ENCODE data around the gene ACLY. TPM values are rescaled to one million over a fixed set of nuclear protein-coding genes. Genes with fewer than 3 reads are reported as not detected.

Gene ACLY
- total RNA-seq, 4 donors from 2014 or later, result 30.0 to 108 (median 67.3) TPM

DNA sequence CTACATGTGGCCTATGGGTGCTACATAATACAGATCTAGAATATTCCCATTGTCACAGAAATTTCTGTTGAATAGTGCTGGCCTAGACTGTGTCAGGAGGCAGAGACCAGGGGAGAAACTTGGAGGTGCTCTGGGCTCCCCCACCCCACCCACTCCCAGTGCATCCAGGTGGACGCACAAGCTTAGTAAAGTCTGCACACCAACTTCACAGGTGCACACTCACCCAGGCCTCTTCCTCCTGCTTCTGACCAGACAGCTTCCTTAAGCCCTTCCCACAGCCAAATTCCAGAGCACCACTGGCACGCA lies 40.2 kb upstream of the ACLY start:
- no peaks in the 10 kb centered on the region for H3K27me3 ChIP-seq
- no peak for TF ChIP-seq POLR2A (IDR thresholded peaks at IDR 0.05)
- TF ChIP-seq, protein P1, sequence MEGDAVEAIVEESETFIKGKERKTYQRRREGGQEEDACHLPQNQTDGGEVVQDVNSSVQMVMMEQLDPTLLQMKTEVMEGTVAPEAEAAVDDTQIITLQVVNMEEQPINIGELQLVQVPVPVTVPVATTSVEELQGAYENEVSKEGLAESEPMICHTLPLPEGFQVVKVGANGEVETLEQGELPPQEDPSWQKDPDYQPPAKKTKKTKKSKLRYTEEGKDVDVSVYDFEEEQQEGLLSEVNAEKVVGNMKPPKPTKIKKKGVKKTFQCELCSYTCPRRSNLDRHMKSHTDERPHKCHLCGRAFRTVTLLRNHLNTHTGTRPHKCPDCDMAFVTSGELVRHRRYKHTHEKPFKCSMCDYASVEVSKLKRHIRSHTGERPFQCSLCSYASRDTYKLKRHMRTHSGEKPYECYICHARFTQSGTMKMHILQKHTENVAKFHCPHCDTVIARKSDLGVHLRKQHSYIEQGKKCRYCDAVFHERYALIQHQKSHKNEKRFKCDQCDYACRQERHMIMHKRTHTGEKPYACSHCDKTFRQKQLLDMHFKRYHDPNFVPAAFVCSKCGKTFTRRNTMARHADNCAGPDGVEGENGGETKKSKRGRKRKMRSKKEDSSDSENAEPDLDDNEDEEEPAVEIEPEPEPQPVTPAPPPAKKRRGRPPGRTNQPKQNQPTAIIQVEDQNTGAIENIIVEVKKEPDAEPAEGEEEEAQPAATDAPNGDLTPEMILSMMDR (IDR thresholded peaks at IDR 0.05), result no peak
- intact Hi-C loops (cut with DNase I; ENCODE audit: low total_unique reads), result no loop called here
- no peaks in the 10 kb centered on the region for H3K9me3 ChIP-seq
- H3K27ac ChIP-seq, result no peak overlapping the region
- H3K4me3 ChIP-seq, result no peak overlapping the region
- no peaks in the 10 kb centered on the region for H3K4me1 ChIP-seq
- DNase-seq, result no peak
- H3K36me3 ChIP-seq, result no peaks in the 10 kb centered on the region

DNA sequence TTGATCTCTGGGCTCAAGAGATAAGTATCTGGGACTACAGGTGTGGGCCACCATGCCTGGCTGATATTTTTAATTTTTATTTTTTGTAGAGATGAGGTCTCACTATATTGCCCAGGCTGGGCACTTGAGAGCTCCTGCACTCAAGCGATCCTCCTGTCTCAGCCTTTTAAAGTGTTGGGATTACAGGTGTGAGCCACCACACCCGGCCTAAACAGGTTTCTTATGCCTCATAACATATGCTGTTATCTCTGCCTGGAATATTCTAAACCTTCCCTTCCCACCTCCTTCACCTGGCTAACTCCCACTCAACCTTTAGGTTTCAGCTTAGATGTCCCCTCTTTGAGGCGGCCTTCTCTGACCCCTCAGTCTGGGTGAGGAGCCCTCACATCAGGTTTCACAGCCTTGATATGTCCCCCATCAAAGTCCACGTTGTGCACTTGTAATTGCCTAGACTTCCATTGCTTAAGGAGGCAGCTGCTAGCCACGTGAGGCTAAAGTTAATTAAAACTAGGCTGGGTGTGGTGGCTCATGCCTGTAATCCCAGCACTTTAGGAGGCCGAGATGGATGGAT lies 39.2 kb upstream of the ACLY start:
- no peak overlapping the region for H3K4me3 ChIP-seq
- H3K4me1 ChIP-seq, result no peaks in the 10 kb centered on the region
- no peaks in the 10 kb centered on the region for H3K27me3 ChIP-seq
- H3K9me3 ChIP-seq, result no peaks in the 10 kb centered on the region
- intact Hi-C loops (cut with DNase I; ENCODE audit: low total_unique reads), result no loop called here
- TF ChIP-seq POLR2A (IDR thresholded peaks at IDR 0.05), result no peak
- TF ChIP-seq, protein P1 (IDR thresholded peaks at IDR 0.05), result no peak
- DNase-seq, result no peak
- H3K36me3 ChIP-seq, result no peaks in the 10 kb centered on the region
- H3K27ac ChIP-seq, result no peak overlapping the region

DNA sequence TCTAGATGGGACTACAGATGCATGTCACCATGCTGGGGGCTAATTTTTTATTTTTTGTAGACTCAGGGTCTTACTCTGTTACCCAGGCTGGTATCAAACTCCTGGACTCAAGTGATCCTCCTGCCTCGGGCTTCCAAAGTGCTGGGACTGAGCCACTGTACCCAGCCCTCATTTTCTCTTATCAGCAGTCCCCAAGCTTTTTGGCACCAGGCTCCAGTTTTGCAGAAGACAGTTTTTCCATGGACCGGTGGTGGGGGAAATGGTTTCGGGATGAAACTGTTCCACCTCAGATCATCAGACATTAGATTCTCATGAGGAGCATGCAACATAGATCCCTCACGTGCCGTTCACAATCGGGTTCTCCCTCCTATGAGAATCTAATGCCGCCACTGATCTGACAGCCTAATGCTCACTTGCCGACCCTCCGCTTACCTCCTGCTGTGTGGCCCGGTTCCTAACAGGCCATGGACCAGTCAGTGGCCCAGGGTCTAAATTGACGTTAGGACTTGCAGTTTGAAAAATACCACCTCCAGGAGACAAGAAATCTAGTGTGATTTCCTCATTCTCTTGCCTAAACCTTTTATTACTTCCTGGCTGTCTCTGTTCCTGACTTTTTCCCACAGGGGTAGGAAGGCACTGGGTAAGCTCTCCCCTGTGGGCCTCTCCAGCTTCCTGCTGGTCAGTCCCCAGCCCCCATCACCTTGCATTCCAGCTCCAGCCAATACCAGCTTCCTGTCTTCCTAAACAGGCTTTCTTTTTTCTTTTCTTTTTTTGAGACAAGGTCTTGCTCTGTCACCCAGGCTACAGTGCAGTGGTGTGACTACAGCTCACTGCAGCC lies 38.5 kb upstream of the ACLY start:
- Histone ChIP-seq H3K4me1 (no peaks in the 10 kb centered on the region), H3K4me3 (no peak overlapping the region), H3K27me3 (no peaks in the 10 kb centered on the region), H3K27ac (no peak overlapping the region), H3K9me3 (no peaks in the 10 kb centered on the region), H3K36me3 (no peaks in the 10 kb centered on the region)
- DNase-seq, result no peak
- TF ChIP-seq POLR2A (IDR thresholded peaks at IDR 0.05), result no peak
- TF ChIP-seq, protein P1 (IDR thresholded peaks at IDR 0.05), result no peak
- intact Hi-C loops (cut with DNase I; ENCODE audit: low total_unique reads), result no loop called here

DNA sequence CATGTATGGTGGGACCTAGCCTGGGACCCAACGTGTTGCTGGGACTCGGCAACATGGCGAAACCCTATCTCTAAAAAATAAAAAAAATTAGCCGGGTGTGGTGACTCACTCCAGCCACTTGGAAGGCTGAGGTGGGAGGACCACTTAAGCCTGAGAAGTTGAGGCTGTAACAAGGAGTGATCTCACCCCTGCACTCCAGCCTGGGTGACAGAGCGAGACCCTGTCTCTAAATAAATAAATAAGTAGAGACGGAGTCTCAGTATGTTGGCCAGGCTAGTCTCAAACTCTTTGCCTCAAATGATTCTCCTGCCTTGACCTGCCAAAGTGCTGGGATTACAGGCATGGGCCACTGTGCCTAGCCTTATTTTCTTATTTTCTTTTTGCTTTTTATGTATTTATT lies 37.8 kb upstream of the ACLY start:
- no peak for TF ChIP-seq POLR2A (IDR thresholded peaks at IDR 0.05)
- TF ChIP-seq, protein P1 (IDR thresholded peaks at IDR 0.05), result no peak
- Histone ChIP-seq H3K9me3 (no peaks in the 10 kb centered on the region), H3K27ac (no peak overlapping the region), H3K4me1 (no peaks in the 10 kb centered on the region), H3K4me3 (no peak overlapping the region), H3K36me3 (no peaks in the 10 kb centered on the region), H3K27me3 (no peaks in the 10 kb centered on the region)
- DNase-seq, result no peak
- intact Hi-C loops (cut with DNase I; ENCODE audit: low total_unique reads), result no loop called here

DNA sequence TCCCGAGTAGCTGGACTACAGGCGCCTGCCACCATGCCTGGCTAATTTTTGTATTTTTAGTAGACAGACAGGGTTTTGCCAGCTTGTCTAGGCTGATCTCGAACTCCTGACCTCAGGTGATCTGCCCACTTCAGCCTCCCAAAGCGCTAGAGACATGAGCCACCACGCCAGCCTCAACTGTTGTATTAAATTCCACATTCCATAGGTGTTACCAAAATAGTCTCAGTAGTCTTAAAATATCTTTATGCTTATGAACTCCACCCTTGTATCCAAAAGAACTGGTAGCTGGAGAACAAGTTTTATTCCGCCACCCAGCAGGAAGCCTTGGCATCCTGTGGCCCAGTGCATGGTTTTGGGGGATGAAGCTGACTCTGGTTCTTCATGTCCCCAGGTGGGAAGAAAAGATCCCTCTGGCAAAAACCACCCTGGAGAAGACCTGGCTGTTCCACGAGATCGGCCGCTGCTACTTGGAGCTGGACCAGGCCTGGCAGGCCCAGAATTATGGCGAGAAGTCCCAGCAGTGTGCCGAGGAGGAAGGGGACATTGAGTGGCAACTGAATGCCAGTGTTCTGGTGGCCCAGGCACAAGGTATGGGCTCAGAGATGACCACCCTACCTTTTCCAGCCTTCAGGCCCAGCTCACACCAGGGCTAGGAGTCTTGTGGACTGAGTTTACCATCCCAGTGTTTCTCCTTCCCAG lies 30.2 kb upstream of the ACLY start:
- TF ChIP-seq POLR2A (IDR thresholded peaks at IDR 0.05), result no peak
- TF ChIP-seq, protein P1 (IDR thresholded peaks at IDR 0.05), result no peak
- Histone ChIP-seq H3K9me3 (no peaks in the 10 kb centered on the region), H3K4me3 (no peak overlapping the region), H3K36me3 (no peaks in the 10 kb centered on the region), H3K4me1 (no peaks in the 10 kb centered on the region), H3K27me3 (no peaks in the 10 kb centered on the region), H3K27ac (no peak overlapping the region)
- intact Hi-C loops (cut with DNase I; ENCODE audit: low total_unique reads), result no loop called here
- no peak for DNase-seq
